Measurements from ENCODE around the gene FKBP5.

FKBP5 gene

GRCh38 chr6:35642471-35643161 lies 46.1 kb downstream of the FKBP5 start:
- Histone ChIP-seq H3K27ac (replicated peaks) (no peak overlapping the region), H3K4me3 (replicated peaks; ENCODE audit: insufficient read depth, low read length) (no peak overlapping the region), H3K27me3 (ENCODE audit: insufficient read depth, poor library complexity, severe bottlenecking) (no peaks in the 10 kb centered on the region)
- TF ChIP-seq, protein P1, sequence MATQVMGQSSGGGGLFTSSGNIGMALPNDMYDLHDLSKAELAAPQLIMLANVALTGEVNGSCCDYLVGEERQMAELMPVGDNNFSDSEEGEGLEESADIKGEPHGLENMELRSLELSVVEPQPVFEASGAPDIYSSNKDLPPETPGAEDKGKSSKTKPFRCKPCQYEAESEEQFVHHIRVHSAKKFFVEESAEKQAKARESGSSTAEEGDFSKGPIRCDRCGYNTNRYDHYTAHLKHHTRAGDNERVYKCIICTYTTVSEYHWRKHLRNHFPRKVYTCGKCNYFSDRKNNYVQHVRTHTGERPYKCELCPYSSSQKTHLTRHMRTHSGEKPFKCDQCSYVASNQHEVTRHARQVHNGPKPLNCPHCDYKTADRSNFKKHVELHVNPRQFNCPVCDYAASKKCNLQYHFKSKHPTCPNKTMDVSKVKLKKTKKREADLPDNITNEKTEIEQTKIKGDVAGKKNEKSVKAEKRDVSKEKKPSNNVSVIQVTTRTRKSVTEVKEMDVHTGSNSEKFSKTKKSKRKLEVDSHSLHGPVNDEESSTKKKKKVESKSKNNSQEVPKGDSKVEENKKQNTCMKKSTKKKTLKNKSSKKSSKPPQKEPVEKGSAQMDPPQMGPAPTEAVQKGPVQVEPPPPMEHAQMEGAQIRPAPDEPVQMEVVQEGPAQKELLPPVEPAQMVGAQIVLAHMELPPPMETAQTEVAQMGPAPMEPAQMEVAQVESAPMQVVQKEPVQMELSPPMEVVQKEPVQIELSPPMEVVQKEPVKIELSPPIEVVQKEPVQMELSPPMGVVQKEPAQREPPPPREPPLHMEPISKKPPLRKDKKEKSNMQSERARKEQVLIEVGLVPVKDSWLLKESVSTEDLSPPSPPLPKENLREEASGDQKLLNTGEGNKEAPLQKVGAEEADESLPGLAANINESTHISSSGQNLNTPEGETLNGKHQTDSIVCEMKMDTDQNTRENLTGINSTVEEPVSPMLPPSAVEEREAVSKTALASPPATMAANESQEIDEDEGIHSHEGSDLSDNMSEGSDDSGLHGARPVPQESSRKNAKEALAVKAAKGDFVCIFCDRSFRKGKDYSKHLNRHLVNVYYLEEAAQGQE (IDR thresholded peaks at IDR 0.05; ENCODE audit: insufficient replicate concordance, low read depth): no peak
- TF ChIP-seq SPI1 (IDR thresholded peaks at IDR 0.05; ENCODE audit: borderline replicate concordance, low read depth): no peak
- TF ChIP-seq GABPA (IDR thresholded peaks at IDR 0.05; ENCODE audit: low read depth): no peak
- no peak for DNase-seq (ENCODE audit: low read depth in 1 of 2, low spot score in 1 of 2)

DNA sequence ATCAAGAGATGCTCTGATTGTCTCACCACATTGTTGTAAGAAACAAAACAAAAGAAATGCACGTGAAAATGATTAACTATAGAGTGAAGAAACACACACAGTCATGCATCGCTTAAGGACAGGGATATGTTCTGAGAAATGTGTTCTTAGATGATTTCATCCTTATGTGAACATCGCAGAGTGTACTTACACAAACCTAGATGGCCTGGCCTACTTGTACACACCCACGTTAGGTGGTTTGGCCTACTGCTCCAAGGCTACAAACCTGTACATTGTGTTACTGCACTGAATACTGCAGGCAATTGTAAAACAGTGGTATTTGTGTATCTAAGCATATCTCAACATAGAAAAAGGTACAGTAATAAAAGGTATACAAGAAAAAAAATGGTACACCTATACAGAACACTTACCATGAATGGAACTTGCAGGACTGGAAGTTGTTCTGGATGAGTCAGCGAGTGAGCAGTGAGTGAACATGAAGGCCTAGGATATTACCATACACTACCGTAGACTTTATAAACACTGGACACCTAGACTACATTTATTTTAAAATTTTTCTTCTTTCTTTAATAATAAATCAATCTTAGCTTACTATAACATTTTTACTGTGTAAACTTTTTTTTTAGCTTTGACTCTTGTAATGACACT lies 48.6 kb downstream of the FKBP5 start:
- no peaks in the 10 kb centered on the region for H3K27me3 ChIP-seq (ENCODE audit: insufficient read depth, poor library complexity, severe bottlenecking)
- TF ChIP-seq SPI1 (IDR thresholded peaks at IDR 0.05; ENCODE audit: borderline replicate concordance, low read depth) (no peak), CTCF (IDR thresholded peaks at IDR 0.05; ENCODE audit: insufficient read depth, low read length) (no peak), POLR2AphosphoS5 (IDR thresholded peaks at IDR 0.05; ENCODE audit: low read depth) (no peak), GABPA (IDR thresholded peaks at IDR 0.05; ENCODE audit: low read depth) (no peak)
- TF ChIP-seq, protein P1 (IDR thresholded peaks at IDR 0.05; ENCODE audit: insufficient replicate concordance, low read depth): no peak
- no peak overlapping the region for H3K4me3 ChIP-seq (replicated peaks; ENCODE audit: insufficient read depth, low read length)
- no peak for DNase-seq (ENCODE audit: low read depth in 1 of 2, low spot score in 1 of 2)
- H3K27ac ChIP-seq (replicated peaks): no peak overlapping the region

DNA sequence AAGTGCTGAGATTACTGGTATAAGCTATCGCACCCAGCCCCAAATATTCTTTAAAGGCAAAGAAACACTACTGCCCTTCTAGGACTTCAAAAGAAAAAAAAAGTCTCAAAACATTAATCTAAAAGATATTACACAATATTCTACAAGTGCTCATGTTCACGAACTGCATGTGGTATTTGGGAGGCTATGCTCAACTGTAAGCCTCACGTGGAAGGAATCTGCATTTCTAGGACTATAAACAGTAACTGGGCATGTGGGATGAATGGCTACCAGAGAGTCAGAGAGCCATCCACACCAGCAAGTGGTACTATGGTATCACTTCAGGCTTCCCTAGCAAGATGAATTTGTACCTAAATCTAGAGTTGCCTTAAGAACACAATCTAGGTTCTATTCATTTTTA lies 50.0 kb downstream of the FKBP5 start:
- DNase-seq (ENCODE audit: low read depth in 1 of 2, low spot score in 1 of 2): no peak
- Histone ChIP-seq H3K27me3 (ENCODE audit: insufficient read depth, poor library complexity, severe bottlenecking) (no peaks in the 10 kb centered on the region), H3K27ac (replicated peaks) (no peak overlapping the region), H3K4me3 (replicated peaks; ENCODE audit: insufficient read depth, low read length) (no peak overlapping the region)
- TF ChIP-seq SPI1 (IDR thresholded peaks at IDR 0.05; ENCODE audit: borderline replicate concordance, low read depth) (no peak), GABPA (IDR thresholded peaks at IDR 0.05; ENCODE audit: low read depth) (no peak), POLR2AphosphoS5 (IDR thresholded peaks at IDR 0.05; ENCODE audit: low read depth) (no peak), CTCF (IDR thresholded peaks at IDR 0.05; ENCODE audit: insufficient read depth, low read length) (no peak)
- TF ChIP-seq, protein P1 (IDR thresholded peaks at IDR 0.05; ENCODE audit: insufficient replicate concordance, low read depth): no peak
